NCI-H2227 treated with DMSO at 0.1 percent for 48 hours (cell line): ENCODE results near the gene OPRD1.
"Not testable (repeated sequence)": the region's sequence is repeated elsewhere in the genome, so short reads cannot be mapped to it uniquely, and the experiment has no call there.

Source experiments
- DNase-seq: peaks from one replicate; lab custom pipeline; 2025; lab: John Stamatoyannopoulos, UW

The OPRD1 gene

DNA sequence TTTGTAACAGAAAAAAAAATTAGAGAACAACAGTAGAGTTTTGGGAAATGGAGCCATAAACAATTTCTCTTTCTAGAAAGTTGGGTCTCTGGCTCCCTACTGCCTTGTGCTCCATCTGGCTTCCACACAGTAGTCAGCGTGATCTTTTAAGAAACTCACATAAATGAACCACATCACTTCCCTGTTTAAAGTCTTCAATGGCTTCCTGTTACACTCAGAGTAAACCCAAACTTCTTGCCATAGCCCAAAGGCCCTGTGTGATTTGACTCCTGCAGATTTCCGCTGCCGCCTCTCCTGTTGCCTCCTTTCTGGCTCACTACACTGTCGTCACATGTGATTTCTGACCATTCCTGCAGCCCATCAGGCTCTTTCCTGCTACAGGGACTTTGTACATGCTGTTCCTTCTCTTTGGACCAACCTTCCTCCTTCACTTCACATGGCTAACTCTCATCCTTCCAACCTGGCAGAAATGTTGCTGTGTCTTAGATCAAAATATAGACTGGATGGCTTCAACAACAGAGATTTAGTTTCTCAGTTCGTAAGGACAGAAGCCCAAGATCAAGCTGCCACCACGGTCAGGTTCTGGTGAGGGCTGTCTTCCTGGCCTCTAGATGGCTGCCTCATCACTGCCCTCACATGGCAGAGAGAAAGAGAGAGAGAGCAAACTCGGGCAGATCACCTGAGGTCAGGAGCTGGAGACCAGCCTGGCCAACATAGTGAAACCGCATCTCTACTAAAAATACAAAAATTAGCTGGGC lies 34.0 kb downstream of the OPRD1 start:
- DNase-seq, result no peak

DNA sequence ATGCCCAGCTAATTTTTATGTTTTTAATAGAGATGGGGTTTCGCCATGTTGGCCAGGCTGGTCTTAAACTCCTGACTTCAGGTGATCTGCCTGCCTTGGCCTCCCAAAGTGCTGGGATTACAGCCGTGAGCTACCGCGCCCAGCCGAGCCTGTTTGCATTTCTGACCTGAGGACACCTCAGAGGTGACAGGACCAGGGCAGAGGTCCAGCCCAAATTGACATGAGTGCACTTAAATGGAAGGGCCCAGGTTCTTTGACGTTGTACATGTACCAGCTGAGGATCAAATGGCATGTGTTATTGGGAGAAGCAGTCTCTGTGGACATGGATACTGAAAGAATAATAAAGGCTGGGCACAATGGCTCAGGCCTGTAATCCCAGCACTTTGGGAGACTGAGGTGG lies 35.2 kb downstream of the OPRD1 start:
- DNase-seq, result not testable (repeated sequence)

GRCh38 chr1:28848416-28848815 lies 36.4 kb downstream of the OPRD1 start:
- DNase-seq, result no peak

- no peak for DNase-seq
These were observed 41.2 kb downstream of the OPRD1 start for GRCh38 chr1:28853093-28853742.

GRCh38 chr1:28854406-28854805 lies 42.4 kb downstream of the OPRD1 start:
- DNase-seq, result not testable (repeated sequence)

- no peak for DNase-seq
These were observed 43.1 kb downstream of the OPRD1 start for GRCh38 chr1:28855046-28855445.

- no peak for DNase-seq
These were observed 43.5 kb downstream of the OPRD1 start for GRCh38 chr1:28855469-28855951.

DNA sequence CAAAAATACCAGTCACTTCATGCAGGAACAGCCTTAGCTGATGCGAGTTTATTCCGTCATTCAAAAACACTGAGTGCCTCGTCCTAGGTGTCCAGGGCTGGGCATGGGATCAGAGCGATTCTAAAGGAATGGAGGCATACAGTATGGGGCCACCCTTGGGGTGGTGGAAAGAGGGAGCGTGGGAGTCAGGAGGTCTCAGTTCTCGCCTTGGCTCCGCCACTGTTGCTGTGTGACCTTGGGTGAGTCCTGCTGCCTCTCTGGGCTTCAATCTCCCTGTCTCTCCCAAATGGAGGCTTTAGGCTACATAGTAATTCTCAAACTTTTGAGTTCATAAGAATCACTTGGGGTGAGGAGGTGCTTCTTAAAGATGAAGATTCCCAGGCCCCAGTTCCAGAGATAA lies 44.0 kb downstream of the OPRD1 start:
- no peak for DNase-seq

GRCh38 chr1:28860332-28861073 lies 48.5 kb downstream of the OPRD1 start:
- no peak for DNase-seq

GRCh38 chr1:28862571-28863403 lies 50.8 kb downstream of the OPRD1 start:
- no peak for DNase-seq

GRCh38 chr1:28864695-28865094 lies 52.7 kb downstream of the OPRD1 start:
- no peak for DNase-seq

DNA sequence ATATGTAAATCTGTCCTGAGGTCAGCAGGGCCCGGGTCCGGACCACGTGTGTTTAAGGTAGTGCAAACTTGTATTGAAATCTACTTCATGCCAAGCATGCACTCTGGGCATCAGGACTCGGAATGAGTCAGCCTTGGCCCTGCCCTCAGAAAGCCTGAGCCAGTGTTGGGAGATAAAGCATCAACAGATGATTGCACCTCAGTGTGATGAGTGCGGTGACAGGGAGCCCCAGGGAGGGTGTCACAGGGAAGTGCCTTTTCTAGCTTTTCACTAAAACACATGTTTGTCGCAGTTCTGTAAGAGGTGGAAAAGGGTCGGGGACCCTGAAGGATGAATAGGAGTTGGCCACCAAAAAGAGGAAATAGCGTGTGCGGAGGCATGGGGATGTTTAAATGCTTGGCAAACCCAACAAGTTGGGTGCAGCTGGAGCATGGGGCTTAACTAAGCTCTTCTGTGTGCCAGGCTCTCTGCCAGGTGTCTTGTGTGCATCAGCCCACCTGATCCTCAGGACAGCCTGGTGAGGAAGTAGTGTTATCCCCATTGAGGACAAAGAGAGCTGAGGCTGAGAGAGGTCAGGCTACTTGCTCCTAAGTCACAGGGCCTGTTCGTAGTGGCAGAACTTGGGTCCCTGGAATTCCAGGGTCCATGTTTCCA lies 54.2 kb downstream of the OPRD1 start:
- no peak for DNase-seq

- no peak for DNase-seq
These were observed 55.9 kb downstream of the OPRD1 start for GRCh38 chr1:28867850-28868249.

DNA sequence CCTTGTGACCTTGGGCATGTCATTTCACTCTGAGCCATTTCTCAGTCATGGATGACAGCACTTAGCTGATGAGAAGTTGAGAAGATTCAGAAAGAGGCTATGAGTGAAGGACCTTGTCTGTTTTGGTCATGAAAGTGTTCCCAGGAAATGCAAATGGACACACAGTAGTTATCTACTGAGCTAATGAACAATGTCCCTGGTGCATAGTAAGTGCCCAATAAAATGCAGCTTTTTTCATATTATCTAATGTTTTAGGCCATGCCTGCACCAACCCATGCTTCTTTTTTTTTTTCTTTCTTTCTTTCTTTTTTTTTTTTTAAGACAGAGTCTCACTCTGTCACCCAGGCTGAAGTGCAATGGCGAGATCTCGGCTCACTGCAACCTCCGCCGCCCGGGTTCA lies 58.0 kb downstream of the OPRD1 start:
- DNase-seq, result no peak

DNA sequence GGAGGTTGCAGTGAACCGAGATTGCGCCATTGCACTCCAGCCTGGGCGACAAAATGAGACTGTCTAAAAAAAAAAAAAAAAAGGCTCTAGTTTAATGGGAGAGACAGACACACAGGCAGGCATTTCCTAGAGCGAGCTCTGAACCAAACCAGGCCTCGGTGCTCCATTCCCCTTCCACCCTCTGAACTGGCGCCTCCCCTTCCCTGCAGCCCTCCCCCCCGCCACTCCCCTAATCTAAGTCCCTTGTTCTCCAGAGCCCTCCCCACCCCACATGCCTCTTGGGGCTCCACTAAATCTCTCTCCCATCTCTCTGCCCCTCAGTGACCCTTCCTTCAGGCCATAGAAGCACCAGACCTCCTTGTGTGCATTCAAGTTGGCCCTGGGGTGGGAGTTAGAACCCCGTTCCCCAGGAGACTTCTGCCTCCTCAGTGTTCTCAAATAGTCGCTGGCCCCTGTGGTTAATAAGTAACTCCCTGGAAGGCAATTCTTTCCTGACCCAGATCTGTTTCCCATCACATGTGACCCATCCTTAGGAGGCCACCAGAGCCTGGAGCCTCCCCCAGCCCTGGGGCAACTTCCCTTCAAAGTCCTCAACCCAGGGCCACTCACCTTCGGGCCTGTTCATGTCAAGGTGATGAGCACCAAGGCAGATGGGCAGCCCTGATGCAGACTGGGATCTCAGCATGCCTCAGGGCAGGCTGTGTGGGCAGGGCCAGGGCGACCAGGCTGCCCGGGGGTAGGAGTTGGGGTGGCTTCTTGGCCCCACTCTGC lies 59.8 kb downstream of the OPRD1 start:
- DNase-seq, result no peak

DNA sequence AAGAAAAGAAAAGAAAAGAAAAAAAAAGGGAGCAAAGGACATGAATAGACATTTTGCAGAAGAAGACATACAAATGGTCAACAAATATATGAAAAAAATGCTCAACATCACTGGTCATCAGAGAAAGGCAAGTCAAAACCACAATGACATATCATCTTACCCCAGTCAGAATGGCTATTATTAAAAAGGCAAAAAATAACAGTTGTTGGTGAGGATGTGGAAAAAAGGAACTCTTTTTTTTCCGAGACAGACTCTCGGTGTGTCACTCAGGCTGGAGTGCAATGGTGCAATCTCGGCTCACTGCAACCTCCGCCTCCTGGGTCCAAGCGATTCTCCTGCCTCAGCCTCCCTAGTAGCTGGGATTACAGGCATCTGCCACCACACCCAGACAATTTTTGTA lies 63.2 kb downstream of the OPRD1 start:
- DNase-seq, result not testable (repeated sequence)

DNA sequence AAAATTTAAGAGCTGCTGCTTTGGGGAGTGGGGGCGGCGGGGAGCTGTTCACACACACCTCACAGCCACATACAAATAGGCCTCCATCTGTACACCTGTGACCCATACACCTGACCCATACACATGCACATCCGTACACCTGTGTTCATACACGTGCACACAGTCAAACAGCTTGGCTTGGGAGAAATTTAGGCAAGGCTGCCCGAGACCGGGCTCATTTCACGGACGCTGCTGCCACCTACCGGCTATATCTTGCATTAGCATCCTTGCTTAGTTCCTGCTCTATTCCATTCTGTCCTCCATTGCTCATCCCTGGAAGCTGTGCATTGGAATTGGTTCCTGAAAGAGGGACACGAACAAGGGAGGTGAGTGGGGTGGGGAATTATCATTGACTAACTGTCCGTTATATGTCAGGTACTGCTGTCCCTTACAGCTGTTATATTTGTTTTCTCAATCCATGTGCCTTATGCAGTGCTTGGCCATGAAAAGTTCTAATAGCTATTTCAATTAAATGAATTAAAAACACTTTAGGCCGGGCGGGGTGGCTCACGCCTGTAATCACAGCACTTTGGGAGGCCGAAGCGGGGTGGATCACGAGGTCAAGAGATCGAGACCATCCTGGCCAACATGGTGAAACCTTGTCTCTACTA lies 65.3 kb downstream of the OPRD1 start:
- DNase-seq, result peak; percentile 88

DNA sequence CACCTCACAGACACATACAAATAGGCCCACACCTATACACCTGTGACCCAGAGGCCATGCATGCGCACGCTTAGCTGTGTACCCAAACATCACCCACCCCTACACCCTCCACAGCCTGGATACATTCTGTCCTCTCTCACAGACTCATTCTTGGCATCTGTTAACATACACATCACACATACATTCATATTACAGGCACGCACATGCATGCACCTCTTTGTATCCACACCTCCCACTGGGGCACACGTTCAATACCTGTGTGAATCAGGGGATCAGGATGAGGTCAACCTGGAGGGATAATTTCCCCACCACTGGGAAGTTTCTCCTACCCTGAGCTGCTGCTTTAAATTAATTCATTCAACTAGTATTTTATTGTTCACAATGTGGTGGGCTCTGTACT lies 66.8 kb downstream of the OPRD1 start:
- DNase-seq, result no peak

- peak; percentile 84 for DNase-seq
These were observed 70.1 kb downstream of the OPRD1 start for GRCh38 chr1:28882009-28882628.

DNA sequence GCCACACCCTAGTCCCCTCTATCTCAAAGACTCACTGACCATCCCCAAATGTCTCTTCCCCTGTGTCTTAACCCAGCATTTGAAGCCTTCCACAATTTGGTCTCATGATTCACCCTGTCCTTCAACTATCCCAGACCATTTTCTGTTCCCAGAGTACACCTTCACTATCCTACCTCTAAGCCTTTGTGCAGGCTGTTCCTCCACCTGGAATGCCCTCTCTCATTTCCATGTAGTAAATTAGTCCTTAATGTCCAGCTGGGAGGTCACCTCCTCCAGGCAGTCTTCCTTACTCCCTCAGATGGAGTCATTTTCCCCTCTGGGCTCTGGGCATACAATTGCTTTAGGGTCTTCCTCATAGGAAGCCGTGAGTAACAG lies 71.3 kb downstream of the OPRD1 start:
- no peak for DNase-seq
